Spleen (tissue), 7 donors: ENCODE data around the gene TEX11.
"Not testable (repeated sequence)": the region's sequence is repeated elsewhere in the genome, so short reads cannot be mapped to it uniquely, and the experiment has no call there.

Source experiments
- POLR2AphosphoS5 ChIP-seq, 3 donors: sonication (generic); formaldehyde crosslinking; IDR thresholded peaks; one replicate each; pipeline ENCODE4 v1.5.1; 2017; ENCODE audit warnings: antibody characterized with exemption in 3 of 3
- TF ChIP-seq, protein P1 (sequence below), 11 experiments: fragments of 200-600 bp in 7 of 11; fragments of 450-650 bp in 4 of 11; sonication (generic) in 4 of 11; IDR thresholded peaks in 8 of 11; conservative IDR thresholded peaks in 3 of 11; 1 replicate in 7 of 11; 2 replicates in 4 of 11; pipeline versions ENCODE4 v1.4.0 to v1.8.0; 2016 to 2021; ENCODE audit warnings: antibody characterized with exemption in 11 of 11, inconsistent platforms in 4 of 11, mild to moderate bottlenecking in 1 of 11
- donor health status: DM: no; HTN: no; CAD: no; lungs with moderate emphysema.
- donor health status: DM: no; HTN: no; CAD: no.
- donor health status: DM: no; HTN: no; CAD: no.

DNA sequence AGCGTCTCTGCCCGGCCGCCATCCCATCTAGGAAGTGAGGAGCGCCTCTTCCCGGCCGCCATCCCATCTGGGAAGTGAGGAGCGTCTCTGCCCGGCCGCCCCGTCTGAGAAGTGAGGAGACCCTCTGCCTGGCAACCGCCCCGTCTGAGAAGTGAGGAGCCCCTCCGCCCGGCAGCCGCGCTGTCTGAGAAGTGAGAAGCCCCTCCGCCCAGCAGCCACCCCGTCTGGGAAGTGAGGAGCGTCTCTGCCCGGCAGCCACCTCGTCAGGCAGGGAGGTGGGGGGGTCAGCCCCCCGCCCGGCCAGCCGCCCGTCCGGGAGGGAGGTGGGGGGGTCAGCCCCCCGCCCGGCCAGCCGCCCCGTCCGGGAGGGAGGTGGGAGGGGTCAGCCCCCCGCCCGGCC, 229.1 kb downstream of the TEX11 start:
- TF ChIP-seq, protein P1, sequence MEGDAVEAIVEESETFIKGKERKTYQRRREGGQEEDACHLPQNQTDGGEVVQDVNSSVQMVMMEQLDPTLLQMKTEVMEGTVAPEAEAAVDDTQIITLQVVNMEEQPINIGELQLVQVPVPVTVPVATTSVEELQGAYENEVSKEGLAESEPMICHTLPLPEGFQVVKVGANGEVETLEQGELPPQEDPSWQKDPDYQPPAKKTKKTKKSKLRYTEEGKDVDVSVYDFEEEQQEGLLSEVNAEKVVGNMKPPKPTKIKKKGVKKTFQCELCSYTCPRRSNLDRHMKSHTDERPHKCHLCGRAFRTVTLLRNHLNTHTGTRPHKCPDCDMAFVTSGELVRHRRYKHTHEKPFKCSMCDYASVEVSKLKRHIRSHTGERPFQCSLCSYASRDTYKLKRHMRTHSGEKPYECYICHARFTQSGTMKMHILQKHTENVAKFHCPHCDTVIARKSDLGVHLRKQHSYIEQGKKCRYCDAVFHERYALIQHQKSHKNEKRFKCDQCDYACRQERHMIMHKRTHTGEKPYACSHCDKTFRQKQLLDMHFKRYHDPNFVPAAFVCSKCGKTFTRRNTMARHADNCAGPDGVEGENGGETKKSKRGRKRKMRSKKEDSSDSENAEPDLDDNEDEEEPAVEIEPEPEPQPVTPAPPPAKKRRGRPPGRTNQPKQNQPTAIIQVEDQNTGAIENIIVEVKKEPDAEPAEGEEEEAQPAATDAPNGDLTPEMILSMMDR (IDR thresholded peaks at IDR 0.05 in 8 of 11, conservative IDR thresholded peaks at IDR 0.05 in 3 of 11): not testable (repeated sequence)
- TF ChIP-seq POLR2AphosphoS5 (IDR thresholded peaks at IDR 0.05): not testable (repeated sequence)
